Left lobe of liver (tissue), 2 donors: ENCODE data around the gene NR3C1. TPM values are rescaled to one million over a fixed set of nuclear protein-coding genes. Genes with fewer than 3 reads are reported as not detected.
A peak's percentile ranks its signal among the peaks of the same experiment; 100 is the strongest.

Experiments used
- ATAC-seq: fragments of 200-7000 bp; cut with Tn5 transposase; one replicate; pipeline ENCODE4 v1.9.1; 2020; ENCODE audit warnings: mild to moderate bottlenecking, moderate library complexity
- DNase-seq: peaks from one replicate; pipeline ENCODE4 v3.0.0-alpha.2; 2020; ENCODE audit warnings: low spot score
- total RNA-seq: library from RNA; stranded (reverse); gene quantifications from one replicate; pipeline ENCODE4 v1.2.1, GENCODE V29; 2021
- donor health status: DM: no; HTN: no; CAD: no; lungs with moderate emphysema.
- donor health status: DM: no; HTN: yes; CAD: no.

NR3C1 gene
- 46.6 TPM for total RNA-seq

GRCh38 chr5:143403593-143404415 is at the start of gene NR3C1:
Gene NR3C1, minus strand, starts transcription at chr5:143403686. Its CDS starts 2,847 bp downstream, at chr5:143400839.
- peak; percentile 75 for ATAC-seq
- DNase-seq: peak; percentile 94

GRCh38 chr5:143449772-143450171 is 46.3 kb upstream of the NR3C1 start:
- DNase-seq: no peak
- no peak for ATAC-seq

GRCh38 chr5:143448518-143448917 is 45.0 kb upstream of the NR3C1 start:
- no peak for ATAC-seq

GRCh38 chr5:143447983-143448382 is 44.5 kb upstream of the NR3C1 start:
- DNase-seq (no peak), ATAC-seq (no peak)

More at GRCh38 chr5:143448518-143448917, 45.0 kb upstream of the NR3C1 start:
- no peak for DNase-seq

GRCh38 chr5:143446535-143447226 is 43.2 kb upstream of the NR3C1 start:
- no peak for ATAC-seq
- no peak for DNase-seq

GRCh38 chr5:143445776-143446175 is 42.3 kb upstream of the NR3C1 start:
- ATAC-seq: no peak
- no peak for DNase-seq

GRCh38 chr5:143443330-143443729 is 39.8 kb upstream of the NR3C1 start:
- no peak for ATAC-seq
- DNase-seq: no peak

GRCh38 chr5:143442385-143442784 is 38.9 kb upstream of the NR3C1 start:
- DNase-seq (no peak), ATAC-seq (no peak)

GRCh38 chr5:143440448-143441115 is 37.1 kb upstream of the NR3C1 start:
- ATAC-seq: peak; percentile 63

GRCh38 chr5:143437666-143438273 is 34.3 kb upstream of the NR3C1 start:
- DNase-seq: no peak
- no peak for ATAC-seq

More at GRCh38 chr5:143440448-143441115, 37.1 kb upstream of the NR3C1 start:
- no peak for DNase-seq

- DNase-seq: no peak
- ATAC-seq: no peak
These were observed 33.4 kb upstream of the NR3C1 start for GRCh38 chr5:143436871-143437270.

GRCh38 chr5:143435210-143435657 is 31.7 kb upstream of the NR3C1 start:
- peak; percentile 50 for DNase-seq

GRCh38 chr5:143434261-143435209 is 31.0 kb upstream of the NR3C1 start:
- peak; percentile 83 for DNase-seq
- ATAC-seq: peak; percentile 76

More at GRCh38 chr5:143435210-143435657, 31.7 kb upstream of the NR3C1 start:
- peak; percentile 43 for ATAC-seq

GRCh38 chr5:143433670-143434069 is 30.2 kb upstream of the NR3C1 start:
- ATAC-seq (peak; percentile 62), DNase-seq (peak; percentile 62)

GRCh38 chr5:143432658-143433239 is 29.3 kb upstream of the NR3C1 start:
- peak; percentile 70 for ATAC-seq

GRCh38 chr5:143431789-143432188 is 28.3 kb upstream of the NR3C1 start:
- DNase-seq (no peak), ATAC-seq (no peak)

More at GRCh38 chr5:143432658-143433239, 29.3 kb upstream of the NR3C1 start:
- peak; percentile 67 for DNase-seq

- no peak for ATAC-seq
- DNase-seq: no peak
These were observed 25.4 kb upstream of the NR3C1 start for GRCh38 chr5:143428738-143429420.

- no peak for DNase-seq
- peak; percentile 40 for ATAC-seq
These were observed 24.7 kb upstream of the NR3C1 start for GRCh38 chr5:143428155-143428554.
